Mesenteric fat pad (tissue), 1 donor: Measurements from ENCODE around the gene ZKSCAN1. TPM values are rescaled to one million over a fixed set of nuclear protein-coding genes. Genes with fewer than 3 reads are reported as not detected.

Source experiments
- DNase-seq: peaks from one replicate; pipeline ENCODE4 v3.0.0-alpha.2; 2020; ENCODE audit warnings: low spot score
- total RNA-seq: library from RNA; stranded (reverse); fragmentation: NEBNext Ultra II Directional; extraction: Animal tissue kit (Norgen Biotek cat#: 25700); gene quantifications from one replicate; pipeline ENCODE4 v1.2.1, GENCODE V29; 2021
- donor health status: DM: yes; HTN: yes; CAD: no.

Gene ZKSCAN1
- total RNA-seq, 1 donor from 2014 or later, result 58.9 TPM

DNA sequence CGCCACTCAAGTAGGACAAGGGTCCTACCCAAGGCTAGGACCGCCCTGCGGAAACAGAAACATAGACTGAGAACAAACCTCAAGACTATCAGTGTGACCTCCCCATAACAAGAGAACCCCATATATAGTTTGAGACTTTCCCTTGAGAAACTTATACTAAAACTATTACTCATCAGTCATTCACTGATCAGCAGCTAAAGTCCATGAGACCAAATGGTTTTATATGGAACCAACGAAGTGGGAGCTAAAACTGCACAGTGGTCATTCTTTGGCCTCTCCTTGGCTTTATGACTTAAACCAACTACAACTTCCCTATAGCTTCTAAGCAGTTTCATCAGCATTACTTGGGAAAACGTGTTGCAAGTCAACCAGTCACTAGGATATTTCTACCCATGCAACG, 20.5 kb downstream of the ZKSCAN1 start:
- DNase-seq, result no peak

GRCh38 chr7:100038326-100038725, 22.9 kb downstream of the ZKSCAN1 start:
- no peak for DNase-seq

DNA sequence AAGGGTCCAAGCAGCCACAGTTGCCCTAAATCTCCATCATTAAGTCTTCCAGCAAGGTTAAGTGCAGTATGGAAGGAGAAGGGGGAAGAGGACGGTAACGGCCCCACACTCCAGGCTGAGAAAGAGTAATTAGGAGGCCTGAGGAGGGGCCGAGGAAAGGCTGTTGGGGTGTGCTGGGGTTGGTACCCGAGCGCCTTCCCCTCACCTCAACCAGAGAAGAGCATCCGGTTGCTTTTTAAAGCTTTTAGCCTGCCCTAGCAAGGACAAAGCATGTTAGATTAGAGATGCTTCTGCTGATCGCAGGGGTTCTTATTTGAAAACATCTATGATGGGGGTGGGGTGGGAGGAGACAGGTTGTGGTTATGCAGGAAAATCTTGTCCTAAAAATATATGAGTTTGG, 25.2 kb downstream of the ZKSCAN1 start:
- DNase-seq, result no peak

DNA sequence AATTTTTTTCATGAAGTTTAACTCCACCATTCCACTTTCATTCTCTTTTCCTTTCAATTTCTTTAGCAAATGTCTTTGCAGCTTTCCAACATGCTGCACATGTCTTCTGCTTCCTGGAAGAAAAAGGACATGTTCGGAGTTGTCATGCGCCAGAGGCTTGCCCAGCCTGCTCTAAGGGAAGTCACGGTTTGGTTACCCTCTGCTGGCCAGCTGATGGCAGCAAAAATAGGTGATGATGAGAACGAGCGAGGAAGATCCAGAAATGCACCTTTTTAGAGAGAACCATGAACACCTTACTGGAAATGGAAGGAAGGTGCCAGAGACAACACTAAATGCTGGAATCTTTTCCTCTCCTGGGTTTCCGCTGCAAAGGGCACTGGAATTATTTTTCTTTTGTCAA, 29.3 kb downstream of the ZKSCAN1 start:
- no peak for DNase-seq

- no peak for DNase-seq
Measured at GRCh38 chr7:100048680-100049079, 33.3 kb downstream of the ZKSCAN1 start.

DNA sequence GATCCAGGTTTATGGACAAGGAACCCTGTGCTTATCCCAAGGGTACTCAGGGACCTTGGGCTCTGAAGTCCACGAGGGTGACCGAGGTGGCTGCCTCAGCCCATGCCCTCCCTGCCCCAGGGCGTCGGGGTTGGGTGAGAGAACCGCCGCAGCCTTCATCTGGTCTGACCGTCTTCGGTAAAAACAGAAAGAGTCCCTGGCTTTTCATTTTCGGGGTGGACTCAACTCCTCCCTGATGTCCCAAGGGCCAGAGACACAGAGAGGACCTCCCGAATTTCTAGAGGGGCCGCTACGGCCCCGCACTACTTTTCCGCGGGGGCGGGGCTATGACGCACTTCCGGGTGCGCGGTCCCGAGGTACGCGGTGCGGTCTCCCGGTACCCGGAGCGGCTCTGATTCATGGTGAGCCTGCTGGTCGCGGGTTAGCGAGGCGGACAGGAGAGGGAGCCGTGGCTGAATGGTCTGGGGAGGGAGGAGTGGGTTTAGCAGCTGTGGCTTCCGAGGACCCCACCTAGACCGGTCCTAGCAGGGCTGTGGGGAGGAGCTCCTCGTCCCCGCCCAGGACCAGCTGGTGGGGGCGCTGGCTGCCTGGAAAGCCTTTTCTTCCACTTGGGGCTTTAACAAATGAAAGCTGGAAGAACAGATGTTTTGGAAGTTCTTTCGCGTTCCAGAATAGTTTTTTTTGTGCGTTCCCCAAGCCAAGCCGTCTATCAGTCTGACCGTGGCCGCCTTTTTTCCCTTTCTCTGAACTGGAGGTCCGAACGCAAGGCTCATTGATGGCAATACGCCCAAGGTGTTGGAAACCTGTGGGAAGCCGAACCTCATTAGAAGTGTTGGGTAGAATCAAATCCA, 34.3 kb downstream of the ZKSCAN1 start, which contains the start of gene ZSCAN21:
ZSCAN21 (plus strand) TSS at position 334 of the 851 bp plus-strand sequence. CDS start 7,233 bp downstream, outside the sequence.
- peak; percentile 97 for DNase-seq

- no peak for DNase-seq
Measured at GRCh38 chr7:100051611-100052010, 36.2 kb downstream of the ZKSCAN1 start.

DNA sequence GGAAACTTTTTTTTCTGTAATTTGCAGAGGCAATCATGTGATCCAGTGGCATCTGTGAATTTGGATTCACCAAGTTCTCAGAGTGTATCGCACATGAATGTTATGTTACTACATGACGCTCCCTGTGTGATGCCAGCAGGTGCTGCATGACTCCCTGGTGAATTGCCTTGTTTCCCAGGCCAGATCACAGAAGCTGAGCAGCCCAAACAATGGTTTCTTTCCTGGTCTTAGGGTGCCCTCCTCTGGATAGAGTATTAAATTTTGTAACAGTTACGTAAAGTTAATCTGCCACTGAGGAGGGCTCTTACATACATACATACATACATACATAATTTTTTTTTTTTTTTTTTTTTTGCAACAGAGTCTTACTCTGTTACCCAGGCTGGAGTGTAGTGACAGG, 37.8 kb downstream of the ZKSCAN1 start:
- DNase-seq, result no peak

GRCh38 chr7:100057006-100057405, 41.6 kb downstream of the ZKSCAN1 start:
- no peak for DNase-seq

GRCh38 chr7:100059251-100059739, 43.9 kb downstream of the ZKSCAN1 start:
- DNase-seq, result no peak

- DNase-seq, result no peak
Measured at GRCh38 chr7:100061518-100062193, 46.3 kb downstream of the ZKSCAN1 start.

GRCh38 chr7:100063376-100063775, 48.0 kb downstream of the ZKSCAN1 start:
- no peak for DNase-seq

- DNase-seq, result no peak
Measured at GRCh38 chr7:100064162-100064561, 48.8 kb downstream of the ZKSCAN1 start.

- DNase-seq, result no peak
Measured at GRCh38 chr7:100065452-100066186, 50.2 kb downstream of the ZKSCAN1 start.

- no peak for DNase-seq
Measured at GRCh38 chr7:100066953-100067352, 51.6 kb downstream of the ZKSCAN1 start.

DNA sequence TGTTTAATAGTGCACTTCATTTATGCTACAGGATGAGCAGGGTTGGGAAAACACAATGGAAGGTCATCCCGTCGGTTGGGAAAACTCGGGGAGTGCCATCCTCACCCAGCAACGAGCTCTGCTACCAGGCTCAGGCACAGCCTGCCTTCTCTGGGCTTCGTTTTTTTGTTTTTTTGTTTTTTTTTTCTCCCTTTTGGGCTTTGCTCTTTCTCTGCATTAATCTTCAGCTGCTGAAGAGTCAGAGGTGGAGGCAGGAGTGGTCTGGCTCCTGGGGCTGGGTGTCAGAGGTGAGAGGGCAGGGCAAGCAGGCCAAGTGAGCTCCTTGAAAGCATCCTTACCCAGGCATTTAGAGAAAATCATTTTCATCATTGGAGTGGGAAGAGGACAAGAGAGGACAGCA, 54.6 kb downstream of the ZKSCAN1 start:
- no peak for DNase-seq

DNA sequence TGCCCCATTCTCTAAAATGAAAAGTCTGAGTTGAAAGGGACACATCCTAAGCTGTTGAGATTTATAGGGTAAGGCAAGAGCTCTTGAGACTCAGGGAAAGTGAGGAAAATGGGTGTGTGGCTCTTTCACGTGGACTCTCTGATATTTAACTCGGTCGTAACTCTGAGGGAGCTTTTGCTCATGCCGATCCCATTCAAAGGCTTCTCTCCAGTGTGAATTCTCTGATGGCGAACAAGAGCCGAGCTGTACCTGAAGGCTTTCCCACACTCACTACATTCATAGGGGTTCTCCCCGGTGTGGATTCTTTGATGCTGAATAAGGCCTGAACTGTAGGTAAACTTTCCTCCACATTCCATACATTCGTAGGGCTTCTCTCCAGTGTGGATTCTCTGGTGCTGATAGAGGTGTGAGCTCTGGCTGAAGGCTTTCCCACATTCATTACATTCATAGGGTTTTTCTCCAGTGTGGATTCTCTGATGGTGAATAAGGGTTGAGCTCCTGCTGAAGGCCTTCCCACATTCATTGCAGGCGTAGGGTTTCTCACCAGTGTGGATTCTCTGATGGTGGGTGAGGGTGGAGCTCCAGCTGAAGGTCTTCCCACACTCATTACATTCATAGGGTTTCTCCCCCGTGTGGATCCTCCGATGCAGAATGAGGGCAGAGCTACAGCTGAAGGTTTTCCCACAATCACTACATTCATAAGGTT, 55.8 kb downstream of the ZKSCAN1 start:
- no peak for DNase-seq

GRCh38 chr7:100072462-100072861, 57.1 kb downstream of the ZKSCAN1 start:
- DNase-seq, result no peak

- DNase-seq, result no peak
Measured at GRCh38 chr7:100074841-100075240, 59.4 kb downstream of the ZKSCAN1 start.

GRCh38 chr7:100075418-100075817, 60.0 kb downstream of the ZKSCAN1 start:
- DNase-seq, result no peak

DNA sequence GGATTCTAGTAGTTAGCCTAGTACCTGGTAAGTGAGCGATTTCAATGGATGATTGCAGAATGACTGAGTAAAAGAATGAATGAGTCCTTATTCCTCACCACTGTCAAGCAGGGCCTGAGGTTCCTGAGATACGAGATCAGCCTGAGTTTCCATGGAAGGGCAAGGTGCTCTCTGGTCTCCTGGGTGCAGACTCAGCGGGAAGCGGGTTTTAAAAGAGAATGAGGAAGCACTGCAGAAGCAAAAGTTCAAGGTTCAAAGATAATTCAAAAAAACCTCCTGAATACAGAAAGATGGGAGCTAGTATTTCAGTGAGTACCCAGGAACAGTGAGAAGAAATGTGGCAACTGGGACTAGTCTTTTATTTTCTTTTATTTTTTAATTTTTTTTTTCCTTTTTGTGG, 61.8 kb downstream of the ZKSCAN1 start:
- DNase-seq, result no peak
